RPMI8226 (cell line): ENCODE data around the gene ARSB.

Experiments used
- DNase-seq: peaks from one replicate; pipeline ENCODE4 v3.0.0-alpha.2; 2015

The ARSB gene

GRCh38 chr5:78829811-78830527 lies 155.1 kb downstream of the ARSB start:
- no peak for DNase-seq

- DNase-seq: peak; percentile 28
Measured at GRCh38 chr5:78827725-78828124, 157.4 kb downstream of the ARSB start.

DNA sequence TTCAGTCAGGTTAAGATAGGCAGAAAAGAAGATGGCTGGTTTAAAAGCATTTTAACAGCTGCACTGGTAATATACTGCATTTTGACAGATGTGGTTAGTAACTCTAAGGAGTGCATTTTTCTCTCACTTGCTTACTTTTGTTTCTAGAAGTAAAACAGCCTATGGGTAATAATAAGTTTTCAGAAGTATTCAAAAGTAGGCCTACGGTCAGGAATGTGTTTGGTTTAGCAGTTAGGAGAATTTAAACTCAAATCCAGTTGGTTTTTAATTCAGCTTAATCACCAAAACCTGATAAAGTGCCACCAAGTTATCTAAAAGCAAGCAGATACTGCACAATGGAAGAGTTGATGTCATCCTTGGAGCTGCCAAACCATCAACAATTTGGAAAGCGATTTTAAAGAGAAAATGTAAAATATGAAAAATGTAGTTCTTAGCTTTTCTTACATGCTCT lies 160.3 kb downstream of the ARSB start:
- no peak for DNase-seq

GRCh38 chr5:78823196-78823595 lies 161.9 kb downstream of the ARSB start:
- no peak for DNase-seq

- no peak for DNase-seq
Measured at GRCh38 chr5:78821536-78822021, 163.5 kb downstream of the ARSB start.

DNA sequence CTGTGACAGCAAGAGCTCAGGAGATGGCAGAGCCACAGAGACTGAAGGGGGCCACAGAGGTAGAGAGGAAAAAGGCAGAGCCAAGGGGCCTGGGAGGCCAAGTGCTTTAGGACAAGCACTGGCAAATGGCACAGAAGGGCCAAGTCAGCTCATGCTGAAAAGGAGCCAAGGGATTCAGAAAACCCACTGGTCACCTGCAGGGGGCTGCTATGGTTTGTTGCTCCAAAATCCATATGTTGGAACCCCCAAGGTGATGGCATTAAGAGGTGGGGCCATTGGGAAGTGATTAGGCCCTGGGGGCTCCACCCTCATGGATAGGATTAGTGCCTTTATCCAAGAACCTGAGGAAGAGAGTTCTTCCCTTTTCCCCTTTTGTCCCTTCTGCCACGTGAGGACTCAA lies 165.4 kb downstream of the ARSB start:
- no peak for DNase-seq

DNA sequence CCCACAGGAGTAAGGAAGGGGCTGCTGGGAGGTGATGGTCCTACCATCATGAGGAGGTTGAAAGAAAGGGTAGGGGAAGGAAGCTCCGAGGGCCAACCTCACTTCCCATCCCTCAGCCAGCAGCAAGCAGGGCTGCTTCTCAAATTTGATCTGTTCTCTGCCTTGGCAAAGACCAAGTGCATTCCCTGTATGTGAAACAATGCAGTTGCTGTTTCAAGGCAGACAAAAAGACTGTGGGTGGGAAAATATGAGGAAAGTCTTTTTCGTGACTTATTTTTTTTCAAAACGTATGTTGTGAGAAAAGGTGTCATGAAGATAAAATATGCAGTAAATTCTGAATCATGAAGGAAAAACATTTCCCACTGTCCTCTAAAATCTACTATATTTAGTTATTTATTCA lies 165.9 kb downstream of the ARSB start:
- no peak for DNase-seq

DNA sequence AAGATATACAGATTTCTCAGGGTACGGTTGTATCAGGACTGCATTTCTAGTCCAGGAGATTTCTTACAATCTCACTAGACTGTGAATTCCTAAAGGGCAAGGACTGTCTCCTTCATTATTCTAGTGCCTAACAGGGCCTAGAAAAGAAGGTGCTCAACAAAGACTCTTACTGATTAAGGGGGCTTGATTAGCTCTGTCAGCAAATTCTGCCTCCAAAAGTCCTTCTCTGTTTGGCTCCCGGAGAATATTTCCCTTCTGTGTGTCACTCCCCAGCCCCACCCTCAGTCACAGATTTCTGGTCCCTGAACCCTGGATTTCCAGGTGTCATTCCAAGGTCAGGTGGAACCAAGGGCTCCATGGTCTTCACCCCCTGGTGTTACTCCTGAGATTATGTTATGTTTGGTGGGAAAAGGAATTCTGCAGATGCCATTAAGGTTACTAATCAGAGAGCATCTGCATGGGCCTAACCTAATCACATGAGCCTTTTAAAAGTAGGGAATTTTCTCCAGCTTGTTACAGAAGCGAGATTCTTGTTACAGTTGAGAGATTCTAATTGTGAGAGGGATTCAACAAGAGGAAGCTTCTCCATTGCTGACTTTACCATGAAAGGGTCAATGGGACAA lies 168.9 kb downstream of the ARSB start:
- DNase-seq: no peak

- no peak for DNase-seq
Measured at GRCh38 chr5:78813906-78814530, 171.1 kb downstream of the ARSB start.

GRCh38 chr5:78813286-78813685 lies 171.8 kb downstream of the ARSB start:
- DNase-seq: no peak

- no peak for DNase-seq
Measured at GRCh38 chr5:78811866-78812265, 173.2 kb downstream of the ARSB start.

- DNase-seq: no peak
Measured at GRCh38 chr5:78811121-78811817, 173.8 kb downstream of the ARSB start.

- no peak for DNase-seq
Measured at GRCh38 chr5:78810098-78810920, 174.8 kb downstream of the ARSB start.

GRCh38 chr5:78809444-78809843 lies 175.7 kb downstream of the ARSB start:
- DNase-seq: no peak

- DNase-seq: no peak
Measured at GRCh38 chr5:78808818-78809217, 176.3 kb downstream of the ARSB start.

DNA sequence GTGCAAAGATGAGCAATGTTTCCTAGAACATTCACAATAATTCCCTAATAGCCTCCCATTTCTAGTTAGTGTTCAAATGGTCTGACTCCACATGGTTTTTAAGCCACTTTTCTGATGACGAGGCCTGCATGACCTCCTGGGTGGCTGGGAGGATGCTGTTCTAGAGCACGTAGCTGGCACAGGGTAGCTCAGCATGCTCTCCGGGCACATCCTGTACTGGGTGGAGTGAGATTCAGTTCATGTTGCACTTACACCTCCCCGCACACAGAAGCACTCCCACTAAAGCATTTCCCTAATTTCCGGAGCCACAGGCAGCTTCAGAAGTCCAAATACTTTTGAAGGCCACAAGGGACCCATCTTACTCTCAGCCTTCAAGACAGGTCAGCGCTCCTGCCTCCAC lies 176.7 kb downstream of the ARSB start:
- DNase-seq: no peak

DNA sequence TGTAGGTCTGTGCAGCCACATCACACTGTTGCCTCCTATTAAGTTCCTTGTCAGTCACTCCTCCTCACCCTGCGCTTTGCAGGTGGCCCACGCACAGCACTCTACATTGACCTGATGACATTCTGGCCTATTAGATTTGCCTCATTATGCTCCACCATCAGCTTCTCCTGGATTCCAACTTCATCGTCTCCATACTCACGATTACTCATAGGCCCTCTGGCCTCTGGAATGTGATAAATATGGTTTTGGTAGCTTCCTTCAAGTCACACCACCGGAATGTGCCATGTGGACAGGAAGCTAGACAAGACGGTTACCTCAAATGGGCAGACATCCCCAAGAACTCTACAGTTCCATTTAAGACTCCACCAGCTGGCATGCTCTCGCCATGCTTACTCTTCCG lies 178.6 kb downstream of the ARSB start:
- no peak for DNase-seq

GRCh38 chr5:78805474-78806124 lies 179.5 kb downstream of the ARSB start:
- no peak for DNase-seq

- no peak for DNase-seq
Measured at GRCh38 chr5:78804995-78805394, 180.1 kb downstream of the ARSB start.

GRCh38 chr5:78803941-78804340 lies 181.2 kb downstream of the ARSB start:
- DNase-seq: no peak

DNA sequence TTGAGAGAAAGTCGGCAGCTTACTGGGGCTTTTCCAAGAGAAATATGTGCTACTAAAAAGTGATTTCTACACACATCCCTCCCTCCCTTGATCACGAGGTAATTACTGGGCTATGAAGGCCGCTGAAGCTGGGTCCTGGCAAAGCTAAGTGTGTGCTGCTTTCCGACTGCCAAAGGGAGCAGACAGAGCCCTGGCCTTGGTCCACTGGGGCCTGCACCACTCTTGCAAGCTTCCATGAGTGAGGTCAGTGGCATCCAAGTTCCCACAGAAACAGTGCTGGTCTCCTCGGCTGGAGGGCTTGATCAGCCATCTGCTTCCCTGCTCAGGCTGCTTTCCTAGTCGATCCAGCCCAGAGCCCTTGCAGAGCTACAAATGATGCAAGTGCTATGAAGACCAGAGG lies 181.8 kb downstream of the ARSB start:
- DNase-seq: no peak

- peak; percentile 35 for DNase-seq
Measured at GRCh38 chr5:78801413-78801812, 183.7 kb downstream of the ARSB start.
